DMS53 treated with DMSO at 0.1 percent for 48 hours (cell line): ENCODE results near the gene CDCA7L.
A peak's percentile ranks its signal among the peaks of the same experiment; 100 is the strongest.

ENCODE experiments used
- DNase-seq: peaks from one replicate; lab custom pipeline; 2025; ENCODE audit not compliant: unreplicated experiment; lab: John Stamatoyannopoulos, UW

CDCA7L gene, protein sequence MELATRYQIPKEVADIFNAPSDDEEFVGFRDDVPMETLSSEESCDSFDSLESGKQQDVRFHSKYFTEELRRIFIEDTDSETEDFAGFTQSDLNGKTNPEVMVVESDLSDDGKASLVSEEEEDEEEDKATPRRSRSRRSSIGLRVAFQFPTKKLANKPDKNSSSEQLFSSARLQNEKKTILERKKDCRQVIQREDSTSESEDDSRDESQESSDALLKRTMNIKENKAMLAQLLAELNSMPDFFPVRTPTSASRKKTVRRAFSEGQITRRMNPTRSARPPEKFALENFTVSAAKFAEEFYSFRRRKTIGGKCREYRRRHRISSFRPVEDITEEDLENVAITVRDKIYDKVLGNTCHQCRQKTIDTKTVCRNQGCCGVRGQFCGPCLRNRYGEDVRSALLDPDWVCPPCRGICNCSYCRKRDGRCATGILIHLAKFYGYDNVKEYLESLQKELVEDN

DNA sequence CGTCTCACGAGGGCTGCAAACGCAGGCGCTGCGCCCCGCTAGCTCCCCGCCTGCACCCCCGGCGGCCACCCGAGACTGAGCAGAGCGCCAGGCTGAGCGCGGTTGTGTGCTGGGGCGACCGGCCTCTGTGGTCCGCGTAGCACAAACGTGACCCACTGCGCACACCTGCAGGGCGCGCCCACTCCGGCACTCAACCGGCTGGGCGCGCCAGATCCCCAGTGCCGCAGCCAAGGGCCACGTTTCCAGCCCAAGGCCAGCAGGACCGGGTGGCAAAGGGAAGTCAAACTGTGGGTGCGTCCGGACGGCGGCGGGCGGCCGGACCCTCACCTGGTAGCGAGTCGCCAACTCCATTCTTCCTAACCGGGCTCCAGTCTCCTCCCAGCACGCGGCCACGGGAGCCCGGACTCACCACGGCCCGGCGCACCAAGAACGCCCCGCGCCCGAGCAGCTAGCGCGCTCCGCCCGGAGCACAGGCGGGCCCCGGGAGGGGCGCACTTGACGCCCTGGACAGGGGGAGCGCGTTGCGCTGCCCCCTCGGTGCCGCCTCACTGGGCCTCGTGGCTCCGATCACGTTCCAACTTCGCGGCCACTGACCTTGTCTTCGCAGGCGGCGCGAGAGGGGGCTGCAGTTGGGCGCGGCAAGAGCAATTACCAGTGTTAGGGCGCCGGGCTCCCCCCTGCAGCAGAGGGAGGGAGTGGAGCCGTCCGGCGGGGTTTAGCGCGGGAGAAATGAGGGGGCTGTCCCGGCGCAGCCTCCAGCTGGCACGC is at the start of gene CDCA7L:
Gene CDCA7L, minus strand, starts transcription at position 446 of the 768 bp plus-strand sequence. Its CDS starts 95 bp downstream, at position 351.
- DNase-seq = peak; percentile 97

DNA sequence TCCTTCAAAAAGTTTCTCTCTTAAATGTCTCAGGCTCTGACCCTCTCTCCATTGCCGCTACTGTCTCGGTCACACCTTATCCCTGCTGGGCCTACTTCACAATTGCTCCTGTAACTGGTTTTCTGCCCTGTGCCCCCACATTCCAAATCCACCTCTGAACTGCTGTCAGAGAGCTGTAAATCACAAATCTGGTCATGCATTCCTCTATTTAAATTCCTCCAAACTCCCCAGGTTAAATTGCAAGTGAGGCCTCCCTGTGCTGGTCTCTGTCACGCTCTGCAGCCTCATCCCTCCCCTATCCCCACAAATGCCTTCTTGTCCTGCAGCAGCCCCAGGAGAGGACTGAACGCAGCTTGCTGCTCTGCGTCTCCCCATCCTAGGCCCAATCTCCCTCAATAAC is 40.4 kb upstream of the CDCA7L start:
- DNase-seq = no peak

DNA sequence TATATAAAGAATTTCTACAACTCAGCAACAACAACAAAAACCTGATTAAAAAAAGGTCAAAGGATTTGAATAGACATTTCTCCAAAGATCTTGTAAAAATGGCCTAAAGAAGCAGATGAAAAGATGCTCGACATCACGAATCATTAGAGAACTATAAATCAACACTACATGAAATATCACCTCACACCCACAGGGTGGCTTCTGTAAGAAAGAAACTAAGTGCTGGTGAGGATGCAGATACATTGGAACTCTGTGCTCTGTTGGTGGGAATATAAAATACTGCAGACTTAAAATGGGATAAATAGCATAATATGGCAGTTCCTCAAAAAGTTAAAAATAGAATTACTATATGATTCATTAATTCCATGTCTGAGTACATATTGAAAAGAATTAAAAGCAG is 38.3 kb upstream of the CDCA7L start:
- no peak for DNase-seq

DNA sequence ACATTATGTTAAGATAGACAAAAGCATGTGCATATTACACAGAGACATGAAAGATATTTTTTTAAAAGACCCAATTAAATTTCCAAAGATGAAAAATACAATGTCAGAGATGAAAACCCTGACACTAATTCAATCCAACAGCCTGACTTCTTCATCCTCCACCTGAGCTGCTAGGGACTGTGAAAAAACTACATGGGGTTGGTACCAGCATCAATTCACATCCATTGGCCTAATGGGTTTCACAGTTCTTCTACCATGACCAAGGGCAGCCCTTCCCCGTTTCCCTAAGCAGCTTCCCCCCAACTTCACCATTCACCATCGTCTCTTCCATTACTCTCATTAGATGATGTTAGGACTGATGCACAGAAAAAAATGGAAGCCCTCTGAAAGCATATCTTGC is 37.4 kb upstream of the CDCA7L start:
- DNase-seq = no peak

DNA sequence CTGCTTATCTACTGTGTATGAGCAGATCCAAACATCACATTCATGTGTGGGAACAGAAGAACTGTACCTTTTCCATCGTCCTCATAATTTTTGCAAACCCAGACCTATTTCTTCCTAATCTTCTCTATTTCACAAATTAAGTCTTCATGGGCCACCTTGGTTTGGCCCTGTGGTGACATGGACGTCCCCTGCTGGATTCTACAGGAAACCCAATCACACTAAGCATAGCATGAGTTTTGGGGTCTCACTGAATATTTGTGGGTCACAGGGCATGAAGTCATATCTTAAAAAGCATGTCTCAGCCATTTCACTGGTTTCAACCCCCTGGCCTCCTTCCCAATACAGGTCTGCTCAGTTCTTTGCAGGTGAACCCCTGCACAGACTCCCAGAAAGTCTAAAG is 35.8 kb upstream of the CDCA7L start:
- DNase-seq = no peak

DNA sequence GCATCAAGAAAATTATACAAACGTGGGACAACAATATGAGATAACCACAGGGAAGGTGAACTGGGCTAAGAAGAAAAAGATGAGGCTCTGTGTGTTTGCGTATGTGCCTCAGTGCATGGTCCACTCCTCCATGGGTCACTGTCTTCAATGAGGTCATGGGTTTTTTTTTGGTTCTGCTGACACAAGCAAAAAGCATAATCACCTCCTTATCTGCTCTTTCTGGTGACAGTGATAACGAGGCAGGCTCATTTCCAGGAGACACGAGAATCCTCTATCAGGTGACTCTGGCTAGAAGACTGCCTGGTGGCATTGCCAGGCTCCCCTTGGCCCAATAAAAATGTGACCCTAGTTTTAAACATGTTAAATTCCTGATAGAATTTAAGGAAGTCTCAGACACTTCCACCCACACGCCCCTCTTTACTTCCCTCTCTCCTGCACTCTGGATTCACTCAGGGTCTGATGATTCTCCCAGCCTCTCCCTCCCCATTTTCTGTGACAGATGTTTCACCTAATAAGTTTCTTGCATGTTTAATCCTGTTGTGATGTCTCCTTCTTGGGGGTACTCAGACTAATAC is 35.3 kb upstream of the CDCA7L start:
- DNase-seq = no peak

DNA sequence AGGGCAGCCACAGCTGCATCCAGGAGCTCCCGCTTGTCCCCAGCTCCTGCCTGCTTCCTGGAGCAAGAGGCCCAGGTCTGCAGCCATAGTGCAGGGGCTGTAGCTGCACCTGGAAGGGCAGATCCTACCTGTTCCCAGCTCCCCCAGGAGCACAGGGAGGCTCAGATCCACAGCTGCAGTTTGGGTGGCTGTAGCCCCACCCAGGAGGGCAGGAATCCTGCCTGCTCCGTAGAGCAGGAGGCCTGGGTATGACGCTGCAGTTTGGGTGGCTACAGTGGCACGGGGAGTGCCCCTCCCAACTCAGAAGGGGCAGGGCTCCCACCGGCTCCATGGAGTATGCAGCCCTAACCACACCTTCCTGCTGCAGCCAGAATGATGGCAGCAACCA is 26.7 kb upstream of the CDCA7L start:
- no peak for DNase-seq

DNA sequence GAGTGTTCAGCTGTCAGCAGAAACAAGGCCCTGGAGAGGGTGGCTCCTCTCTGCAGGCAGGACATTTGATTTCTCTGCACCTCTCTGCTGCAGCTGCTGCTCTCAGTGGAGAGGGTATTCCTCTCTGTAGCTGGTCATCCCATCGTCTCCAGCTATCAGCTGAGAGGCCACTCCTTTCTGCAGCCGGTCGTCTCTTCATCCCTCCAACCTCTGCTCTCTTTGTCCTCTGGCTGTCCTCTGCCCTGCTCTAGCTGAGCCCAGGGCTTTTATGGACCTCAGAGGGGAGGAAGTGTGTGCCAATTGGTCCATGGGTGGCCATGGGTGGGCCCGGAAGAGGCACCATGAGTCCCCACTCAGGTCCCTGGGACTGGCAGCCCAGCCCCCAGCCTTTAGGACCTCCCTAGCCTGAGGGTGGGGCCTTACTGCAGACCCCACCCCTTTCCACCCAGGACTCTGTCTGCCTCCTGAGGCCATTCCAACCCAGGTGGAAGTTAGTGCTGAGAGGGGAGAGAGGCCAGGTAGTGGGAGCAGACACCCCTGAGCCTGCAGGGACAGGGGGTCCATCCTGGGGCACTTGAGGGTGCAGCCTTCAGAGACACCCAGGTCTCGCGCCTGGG is 26.2 kb upstream of the CDCA7L start:
- DNase-seq = no peak

DNA sequence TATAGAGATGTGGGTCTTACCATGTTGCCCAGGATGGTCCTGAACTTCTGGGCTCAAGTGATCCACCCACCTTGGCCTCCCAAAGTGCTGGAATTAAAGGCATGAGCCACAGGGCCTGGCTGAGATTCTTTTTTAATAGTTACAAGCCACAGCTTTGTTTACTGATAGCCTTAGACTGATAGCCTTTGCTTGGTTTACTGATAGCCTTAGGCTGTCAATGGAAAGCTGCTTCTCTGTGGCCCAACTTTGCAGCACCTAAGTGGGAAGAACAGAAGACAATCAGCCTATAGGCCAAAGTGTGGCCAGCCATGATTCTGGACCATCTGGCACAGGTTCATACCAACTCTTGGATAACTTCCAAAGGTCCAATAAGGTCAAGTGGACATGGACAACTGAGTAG is 24.1 kb upstream of the CDCA7L start:
- no peak for DNase-seq

DNA sequence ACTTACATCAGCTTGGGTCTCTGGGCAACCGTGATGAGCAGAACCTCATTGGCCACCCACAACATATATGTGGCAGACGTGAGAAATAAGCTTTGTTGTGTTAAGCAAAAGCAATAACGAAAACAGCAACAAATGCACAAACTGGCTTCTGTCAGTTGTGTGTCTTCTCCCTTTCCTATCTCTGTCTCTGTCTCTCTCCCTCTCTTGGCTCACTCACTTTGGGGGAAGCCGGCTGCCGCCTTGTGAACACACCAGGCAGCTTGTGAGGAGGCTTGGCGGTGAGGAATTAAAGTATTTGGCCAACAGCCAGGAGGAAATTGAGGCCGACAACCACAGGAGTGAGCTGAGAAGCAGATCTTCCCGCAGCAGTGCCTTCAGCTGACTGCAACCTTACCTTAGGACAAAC is 21.9 kb upstream of the CDCA7L start:
- no peak for DNase-seq

DNA sequence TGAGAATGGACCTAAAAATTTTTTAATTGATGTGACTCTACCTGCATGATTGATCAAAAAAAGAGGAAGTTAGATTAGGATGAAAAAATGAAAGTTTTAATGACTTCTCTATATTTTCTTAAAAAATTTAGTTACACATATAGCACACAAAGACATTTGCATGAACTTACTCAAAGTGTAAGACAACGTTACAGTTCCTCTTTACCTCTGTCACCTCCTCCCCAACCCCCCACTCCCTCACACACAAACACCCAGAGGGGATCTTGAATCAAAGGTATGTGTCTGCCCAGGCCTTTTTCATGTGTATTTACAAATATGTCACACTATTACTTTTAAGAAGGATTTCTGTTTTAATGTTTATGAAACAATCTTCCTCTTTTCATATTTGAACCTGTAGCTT is 20.6 kb upstream of the CDCA7L start:
- DNase-seq = no peak

DNA sequence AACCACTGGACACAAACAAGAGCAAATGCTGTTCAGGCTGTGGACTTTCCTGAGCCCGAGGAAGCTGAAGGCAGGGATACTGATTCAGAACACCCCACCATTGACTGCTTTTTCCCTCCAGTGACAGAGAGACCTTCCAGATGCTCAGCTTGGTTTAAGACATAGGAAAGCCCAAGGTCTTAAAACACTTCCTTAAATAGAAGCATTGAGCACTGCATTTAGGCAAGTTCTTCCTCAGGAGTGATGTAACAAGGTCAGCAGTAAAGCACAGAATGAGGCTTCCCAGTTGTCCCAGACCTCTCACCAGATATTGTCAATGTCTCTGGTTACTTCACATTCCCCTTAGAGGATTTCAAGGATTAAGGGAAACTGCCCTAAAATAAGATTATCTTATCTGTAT is 19.6 kb upstream of the CDCA7L start:
- no peak for DNase-seq

DNA sequence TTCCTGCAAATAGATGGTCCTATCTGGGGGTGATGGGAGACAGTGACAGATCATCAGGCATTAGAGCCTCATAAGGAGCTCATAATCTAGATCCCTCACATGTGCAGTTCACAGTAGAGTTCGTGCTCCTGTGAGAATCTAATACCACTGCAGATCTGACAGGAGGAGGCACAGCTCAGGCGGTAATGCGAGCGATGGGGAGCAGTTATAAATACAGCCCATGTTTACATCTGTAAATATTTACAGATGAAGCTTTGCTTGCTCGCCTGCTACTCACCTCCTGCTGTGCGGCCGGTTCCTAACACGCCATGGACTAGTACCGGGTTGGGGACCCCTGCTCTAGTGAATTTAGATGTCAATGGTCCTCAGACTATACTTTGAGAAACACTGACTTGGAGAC is 17.0 kb upstream of the CDCA7L start:
- DNase-seq = peak; percentile 86

DNA sequence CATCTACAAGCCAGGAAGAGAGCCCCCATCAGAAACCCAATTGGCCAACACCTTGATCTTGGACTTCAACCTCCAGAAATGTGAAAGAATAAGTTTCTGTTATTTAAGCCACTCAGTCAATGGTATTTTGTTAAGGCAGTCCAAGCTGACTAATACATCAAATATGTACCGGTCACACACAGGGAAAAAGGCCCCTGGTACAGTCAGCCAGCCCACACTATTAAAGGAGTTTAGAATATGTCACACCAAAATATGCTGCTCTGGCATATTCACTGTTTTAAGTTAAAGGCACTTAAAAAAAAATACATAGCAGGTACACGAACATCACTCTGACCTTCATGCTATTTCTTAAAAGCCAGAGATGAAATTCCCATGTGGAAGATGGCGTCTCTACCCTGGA is 15.2 kb upstream of the CDCA7L start:
- no peak for DNase-seq

DNA sequence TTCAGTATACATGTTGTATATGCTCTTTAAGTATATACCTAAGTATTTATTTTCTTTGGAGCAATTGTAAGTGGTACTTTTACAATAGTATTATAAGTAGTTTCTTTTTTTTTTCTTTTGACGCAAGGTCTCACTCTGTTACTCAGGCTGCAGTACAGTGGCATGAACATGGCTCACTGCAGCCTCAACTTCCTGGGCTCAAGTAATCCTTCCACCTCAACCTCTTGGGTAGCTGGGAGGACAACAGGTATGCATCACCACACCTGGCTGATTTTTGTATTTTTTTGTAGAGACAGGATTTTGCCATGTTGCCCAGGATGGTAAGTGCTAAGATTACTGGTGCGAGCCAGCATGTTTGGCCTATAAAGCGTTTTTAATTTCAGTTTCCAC is 13.7 kb upstream of the CDCA7L start:
- no peak for DNase-seq

DNA sequence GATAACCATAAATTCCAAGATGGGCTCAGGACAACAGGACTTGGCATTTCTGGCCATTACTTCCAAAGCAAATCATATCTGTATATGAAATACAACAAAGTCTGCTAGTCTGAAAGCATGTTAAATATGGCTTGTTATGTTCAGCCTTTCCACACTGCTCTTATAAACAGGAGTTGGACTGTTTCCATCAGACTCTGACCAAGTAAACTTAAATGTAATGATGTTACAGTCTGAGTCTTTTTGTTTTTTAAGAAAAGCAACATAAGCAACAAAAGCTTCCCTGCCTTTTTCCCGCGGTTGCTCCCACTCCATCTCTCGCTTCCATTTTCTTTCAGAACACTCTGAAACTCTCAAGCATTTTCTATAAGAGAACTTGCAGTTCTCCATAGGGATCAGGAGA is 8.1 kb upstream of the CDCA7L start:
- no peak for DNase-seq

DNA sequence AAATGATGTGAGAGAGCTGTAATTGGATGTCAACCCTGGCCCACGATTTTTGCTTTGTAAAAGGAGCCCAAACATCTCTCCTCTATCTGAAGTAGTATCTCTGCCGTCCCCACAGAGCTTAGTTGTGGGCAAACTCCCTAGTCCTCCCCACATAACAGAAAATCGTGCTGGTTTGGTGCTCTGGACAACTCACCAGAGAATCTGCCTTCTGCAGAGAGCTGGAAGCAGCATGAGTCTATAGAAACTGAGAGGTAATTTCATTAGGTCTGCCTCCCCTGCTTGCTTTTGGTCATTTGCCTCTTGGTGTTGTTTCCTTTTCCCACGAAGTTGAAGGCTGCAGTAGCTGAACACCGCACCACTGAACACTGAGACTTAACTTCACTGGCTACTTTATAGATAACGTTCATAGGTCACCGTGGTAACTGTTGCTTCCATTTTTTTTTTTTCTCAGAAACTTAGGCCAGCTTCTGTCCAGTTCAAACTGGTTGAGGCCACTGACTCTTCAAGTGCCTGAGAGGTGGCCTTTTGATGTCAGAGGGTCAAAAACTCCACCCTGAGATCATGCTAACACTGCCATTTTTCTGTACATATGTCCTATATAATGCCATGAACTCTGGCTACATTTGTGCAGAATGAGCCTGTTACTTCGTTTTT is 3.3 kb upstream of the CDCA7L start:
- DNase-seq = peak; percentile 49

DNA sequence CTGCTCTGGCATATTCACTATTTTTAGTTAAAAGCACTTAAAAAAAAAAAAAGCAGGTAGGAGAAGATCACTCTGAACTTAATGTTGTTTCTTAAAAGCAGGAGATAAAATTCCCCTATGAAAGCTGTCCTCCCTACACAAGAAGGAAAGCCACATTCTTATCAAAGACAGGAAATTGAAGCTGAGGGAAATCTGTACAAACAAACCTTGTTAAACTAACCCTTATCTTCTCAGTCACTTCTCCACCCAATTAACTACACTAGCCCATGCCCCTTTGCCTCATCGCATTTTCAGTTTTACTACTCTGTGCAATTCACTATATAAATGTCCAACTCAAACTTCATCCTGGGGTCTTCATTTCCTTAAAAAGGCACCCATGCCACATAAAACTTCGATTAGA is 2.7 kb upstream of the CDCA7L start:
- no peak for DNase-seq

DNA sequence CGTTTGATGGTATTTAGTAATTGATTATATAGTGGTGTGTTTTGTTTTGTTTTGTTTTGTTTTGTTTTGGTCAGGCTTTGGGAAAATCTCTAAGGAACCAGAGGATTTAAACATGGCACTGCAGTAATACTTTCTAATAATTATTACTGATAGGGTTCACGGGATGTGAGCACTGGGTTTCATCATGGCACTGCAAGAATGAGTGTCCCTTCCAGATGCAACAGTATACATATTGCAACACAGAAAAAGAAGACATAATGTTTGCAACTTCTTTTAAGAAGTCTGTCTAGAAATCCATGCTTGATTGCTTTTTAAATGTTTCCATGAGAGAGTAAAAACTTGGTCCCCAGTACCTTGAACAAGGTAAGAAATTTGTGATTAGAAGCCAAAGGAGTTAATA is 2.2 kb upstream of the CDCA7L start:
- DNase-seq = no peak

DNA sequence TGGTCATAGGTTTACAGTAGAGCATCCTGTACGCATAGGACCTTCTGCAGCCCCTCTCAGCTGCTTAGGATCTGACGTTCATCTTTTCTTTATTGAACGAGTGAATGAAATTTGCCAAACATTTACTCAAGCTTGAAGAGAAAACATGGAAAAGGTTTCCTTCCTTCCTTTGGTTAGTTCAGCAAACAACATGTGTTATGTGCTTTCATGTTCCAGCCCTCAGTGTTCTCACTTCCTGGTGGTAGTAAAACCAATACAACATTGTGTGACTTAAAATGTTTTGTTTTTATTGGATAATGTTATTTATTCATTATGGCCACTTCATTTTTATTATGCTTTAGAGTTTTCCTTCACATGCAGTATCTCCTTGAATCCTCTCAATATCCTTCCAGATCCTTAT is 1.4 kb upstream of the CDCA7L start:
- DNase-seq = peak; percentile 97

DNA sequence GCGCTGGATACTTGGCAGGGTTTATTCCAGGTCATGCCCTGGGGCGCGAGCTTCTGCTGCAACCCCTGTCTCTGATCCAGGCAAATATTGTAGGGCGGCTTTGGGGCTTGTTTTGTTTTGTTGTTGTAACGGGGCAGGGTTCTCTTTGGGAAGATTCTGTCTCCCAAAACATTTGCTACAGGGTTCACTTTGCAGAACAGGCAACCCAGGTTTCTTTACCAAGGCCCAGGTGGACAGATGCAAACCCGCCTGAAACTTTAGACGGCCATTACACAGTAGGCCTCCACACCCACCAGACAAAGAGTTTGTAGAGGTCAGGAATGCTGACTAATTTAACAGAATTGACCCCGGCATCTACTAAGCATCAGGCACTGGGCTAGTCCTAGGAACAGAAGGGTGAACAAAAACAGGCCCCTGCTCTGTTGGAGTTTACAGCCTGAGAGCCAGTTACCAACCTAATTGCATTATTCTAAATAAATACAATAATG is 567 bp upstream of the CDCA7L start:
- DNase-seq = peak; percentile 84
